K562 (cell line): Measurements from ENCODE around the gene COG4. TPM values are rescaled to one million over a fixed set of nuclear protein-coding genes. Genes with fewer than 3 reads are reported as not detected.

Source experiments
- ARID3B ChIP-seq: fragments of 250-450 bp; sonication (Bioruptor Pico); IDR thresholded peaks from 2 replicates; pipeline ENCODE4 v1.4.0; 2020; ENCODE audit warnings: borderline replicate concordance
- CREBBP ChIP-seq: IDR thresholded peaks from one replicate; pipeline ENCODE4 v1.6.1; 2012; ENCODE audit warnings: low read depth, mild to moderate bottlenecking, control low read depth, inconsistent platforms, low read length
- ESRRB ChIP-seq: fragments of 250-450 bp; sonication (Bioruptor Pico); IDR thresholded peaks from 2 replicates; pipeline ENCODE4 v1.5.0; 2020; ENCODE audit warnings: mild to moderate bottlenecking, moderate library complexity, borderline replicate concordance
- FOXA1 ChIP-seq: fragments of 450-650 bp; IDR thresholded peaks from 2 replicates; pipeline ENCODE4 v1.6.1; 2016; ENCODE audit warnings: mild to moderate bottlenecking, borderline replicate concordance
- FOXJ3 ChIP-seq: sonication (generic); formaldehyde crosslinking; IDR thresholded peaks from 2 replicates; pipeline ENCODE4 v1.4.0; 2020; ENCODE audit warnings: mild to moderate bottlenecking, missing genetic modification reagents
- GTF3C2 ChIP-seq: IDR thresholded peaks from 3 replicates; pipeline ENCODE4 v1.6.1; 2011; ENCODE audit warnings: borderline replicate concordance, mild to moderate bottlenecking, moderate library complexity; ENCODE audit not compliant: insufficient read length; ENCODE audit errors: extremely low read depth
- JUN ChIP-seq, 2 experiments: sonication (generic) in 1 of 2; formaldehyde crosslinking in 1 of 2; IDR thresholded peaks; 2 replicates each; pipeline versions ENCODE4 v1.6.1 to v1.8.0; 2012 to 2022; ENCODE audit warnings: borderline replicate concordance in 2 of 2, mild to moderate bottlenecking in 2 of 2, improper control_type of control experiment in 1 of 2, low read depth in 1 of 2, low read length in 1 of 2, missing genetic modification reagents in 1 of 2
- MEF2A ChIP-seq: IDR thresholded peaks from 2 replicates; pipeline ENCODE4 v1.6.1; 2011; ENCODE audit warnings: low read depth, mild to moderate bottlenecking, low read length, moderate library complexity; ENCODE audit not compliant: control insufficient read depth
- MYC ChIP-seq, 2 experiments: fragments of 250-450 bp in 1 of 2; sonication (Bioruptor Pico) in 1 of 2; IDR thresholded peaks; 2 replicates each; pipeline versions ENCODE4 v1.5.1 to v1.6.1; 2012 to 2021; ENCODE audit warnings: low read depth in 2 of 2, borderline replicate concordance in 1 of 2, improper control_type of control experiment in 1 of 2, low read length in 1 of 2, mild to moderate bottlenecking in 1 of 2, moderate library complexity in 1 of 2
- NFATC3 ChIP-seq: fragments of 450-650 bp; IDR thresholded peaks from 2 replicates; pipeline ENCODE4 v1.6.1; 2017; ENCODE audit warnings: mild to moderate bottlenecking
- SP2 ChIP-seq: IDR thresholded peaks from 2 replicates; pipeline ENCODE4 v1.6.1; 2011; ENCODE audit warnings: mild to moderate bottlenecking, low read depth, low read length, moderate library complexity; ENCODE audit not compliant: poor library complexity, severe bottlenecking; ENCODE audit errors: extremely low read depth
- TAF7 ChIP-seq: fragments of 450-650 bp; IDR thresholded peaks from 2 replicates; pipeline ENCODE4 v1.6.1; 2016; ENCODE audit warnings: missing genetic modification characterization, missing compliant biosample characterization
- WHSC1 ChIP-seq: IDR thresholded peaks from one replicate; pipeline ENCODE4 v1.6.1; 2012; ENCODE audit warnings: low read length, control low read depth, inconsistent platforms
- ZFX ChIP-seq: sonication (generic); formaldehyde crosslinking; IDR thresholded peaks from 2 replicates; pipeline ENCODE4 v1.8.0; 2022; ENCODE audit warnings: mild to moderate bottlenecking, missing genetic modification reagents, moderate library complexity
- ZKSCAN1 ChIP-seq: fragments of 150-350 bp; IDR thresholded peaks from 2 replicates; pipeline ENCODE4 v1.6.1; 2016; ENCODE audit warnings: low read depth, low read length
- ZKSCAN8 ChIP-seq: fragments of 200-800 bp; sonication (Bioruptor generic); IDR thresholded peaks from 2 replicates; pipeline ENCODE4 v1.6.1; 2016; ENCODE audit warnings: missing genetic modification characterization, missing compliant biosample characterization
- ZNF239 ChIP-seq: fragments of 250-450 bp; sonication (Bioruptor Pico); IDR thresholded peaks from 2 replicates; pipeline ENCODE4 v1.4.0; 2020; ENCODE audit warnings: mild to moderate bottlenecking
- ZNF507 ChIP-seq: conservative IDR thresholded peaks from 2 replicates; pipeline ENCODE4 v1.6.1; 2017; ENCODE audit warnings: missing genetic modification characterization, missing compliant biosample characterization
- polyA plus RNA-seq, 8 experiments: library from polyadenylated mRNA; depleted of rRNA in 4 of 8; stranded (reverse) in 5 of 8; unstranded in 3 of 8; fragments of >200 nt; fragmentation: Nextera tagmentation in 2 of 8; fragmentation: Illumina TruSeq in 1 of 8; extraction: Ambion mirVana in 2 of 8; extraction: Trizol in 1 of 8; gene quantifications; 2 replicates each; pipeline versions ENCODE4 v1.2.1 to v1.2.3, GENCODE V29; 2011 to 2014; ENCODE audit warnings: inconsistent platforms in 1 of 8, missing spikeins in 1 of 8
- total RNA-seq, 7 experiments: library from RNA; depleted of rRNA in 6 of 7; stranded (reverse); fragments of >200 nt in 6 of 7; fragmentation: Illumina TruSeq in 2 of 7; extraction: Trizol in 2 of 7; gene quantifications; 2 replicates each; pipeline versions ENCODE4 v1.2.1 to v1.2.3, GENCODE V29; 2011 to 2021; ENCODE audit warnings: low replicate concordance in 1 of 7
- TF ChIP-seq, protein P1 (sequence below): fragments of 450-650 bp; IDR thresholded peaks from 2 replicates; pipeline ENCODE4 v1.6.1; 2014; ENCODE audit warnings: low read depth, mild to moderate bottlenecking, moderate library complexity, borderline replicate concordance

COG4 gene
- total and polyA plus RNA-seq, 9 of the 15 experiments (the other 6 are each of a cell fraction or from before 2014, with no cell fraction given) = 13.7 to 73.9 (median 44.2) TPM

DNA sequence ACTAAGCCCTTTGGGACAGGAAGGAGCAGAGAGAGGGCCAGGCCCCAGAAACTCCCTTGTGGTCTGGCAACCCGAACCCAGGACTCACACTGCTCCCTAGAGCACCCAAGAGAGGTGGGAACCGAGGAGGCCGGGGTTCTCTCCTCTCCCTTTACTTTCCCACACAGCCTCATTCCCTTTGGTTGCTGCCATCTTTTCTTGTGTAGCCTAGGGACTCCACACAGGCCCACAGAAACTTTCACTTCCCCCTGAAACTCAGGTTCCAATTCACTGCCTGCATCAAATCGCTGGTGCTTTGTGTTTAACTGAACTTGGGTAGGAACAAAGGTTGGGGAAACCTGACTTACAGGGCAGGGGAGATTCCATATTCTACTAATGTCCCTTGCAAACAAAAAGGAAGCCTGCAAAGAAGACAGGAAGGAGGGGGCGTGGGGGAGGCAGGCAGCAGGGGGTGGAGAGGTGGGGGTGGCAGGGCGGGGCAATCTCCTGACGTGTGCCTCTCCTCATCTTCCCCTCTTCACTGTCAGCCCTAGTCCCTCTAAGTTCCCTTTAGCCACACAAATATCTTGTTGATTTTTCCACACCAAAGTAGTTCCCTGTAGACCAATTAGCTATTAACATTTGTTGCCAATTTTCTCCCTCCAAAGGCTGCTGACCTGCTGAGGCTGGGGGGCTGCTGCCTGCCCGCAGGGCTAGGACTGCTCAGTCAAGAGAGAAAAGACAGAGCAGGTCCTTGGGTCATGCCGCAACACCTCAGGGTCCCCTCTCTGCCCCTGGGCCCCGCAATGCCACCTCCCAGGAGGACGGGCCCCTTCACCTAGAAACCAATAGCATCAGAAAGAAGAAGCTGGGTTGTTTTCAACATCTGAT lies 92.5 kb downstream of the COG4 start (continued):
- TF ChIP-seq MEF2A (no peak), ZKSCAN8 (CRISPR knock-in tag) (peak; percentile 59; the same call in 1 of the 2 replicates), SP2 (no peak), ARID3B (CRISPR knock-in tag) (no peak), MYC (IDR thresholded peaks at IDR 0.05; ENCODE audit: low read depth, low read length) (no peak), MYC (CRISPR knock-in tag; IDR thresholded peaks at IDR 0.05; ENCODE audit: borderline replicate concordance, low read depth) (no peak), ESRRB (no peak), TAF7 (tag) (peak; percentile 53), GTF3C2 (no peak), WHSC1 (no peak), JUN (IDR thresholded peaks at IDR 0.05; ENCODE audit: borderline replicate concordance, low read depth, low read length) (no peak), JUN (CRISPR knock-in tag; IDR thresholded peaks at IDR 0.05; ENCODE audit: borderline replicate concordance) (no peak; the same call in 1 of the 2 replicates), ZNF507 (no peak), ZKSCAN1 (no peak), NFATC3 (no peak), FOXA1 (no peak), FOXJ3 (no peak), CREBBP (no peak), ZFX (CRISPR knock-in tag) (no peak), ZNF239 (CRISPR knock-in tag) (peak; percentile 59; the same call in 1 of the 2 replicates)
- TF ChIP-seq, protein P1, sequence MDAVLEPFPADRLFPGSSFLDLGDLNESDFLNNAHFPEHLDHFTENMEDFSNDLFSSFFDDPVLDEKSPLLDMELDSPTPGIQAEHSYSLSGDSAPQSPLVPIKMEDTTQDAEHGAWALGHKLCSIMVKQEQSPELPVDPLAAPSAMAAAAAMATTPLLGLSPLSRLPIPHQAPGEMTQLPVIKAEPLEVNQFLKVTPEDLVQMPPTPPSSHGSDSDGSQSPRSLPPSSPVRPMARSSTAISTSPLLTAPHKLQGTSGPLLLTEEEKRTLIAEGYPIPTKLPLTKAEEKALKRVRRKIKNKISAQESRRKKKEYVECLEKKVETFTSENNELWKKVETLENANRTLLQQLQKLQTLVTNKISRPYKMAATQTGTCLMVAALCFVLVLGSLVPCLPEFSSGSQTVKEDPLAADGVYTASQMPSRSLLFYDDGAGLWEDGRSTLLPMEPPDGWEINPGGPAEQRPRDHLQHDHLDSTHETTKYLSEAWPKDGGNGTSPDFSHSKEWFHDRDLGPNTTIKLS = no peak
